NAMALWA (cell line): Measurements from ENCODE around the gene NAPSA.
"Not testable (repeated sequence)": the region's sequence is repeated elsewhere in the genome, so short reads cannot be mapped to it uniquely, and the experiment has no call there.

Experiments
- DNase-seq: peaks from one replicate; pipeline ENCODE4 v3.0.0-alpha.2; 2015; ENCODE audit warnings: low spot score

The NAPSA gene

DNA sequence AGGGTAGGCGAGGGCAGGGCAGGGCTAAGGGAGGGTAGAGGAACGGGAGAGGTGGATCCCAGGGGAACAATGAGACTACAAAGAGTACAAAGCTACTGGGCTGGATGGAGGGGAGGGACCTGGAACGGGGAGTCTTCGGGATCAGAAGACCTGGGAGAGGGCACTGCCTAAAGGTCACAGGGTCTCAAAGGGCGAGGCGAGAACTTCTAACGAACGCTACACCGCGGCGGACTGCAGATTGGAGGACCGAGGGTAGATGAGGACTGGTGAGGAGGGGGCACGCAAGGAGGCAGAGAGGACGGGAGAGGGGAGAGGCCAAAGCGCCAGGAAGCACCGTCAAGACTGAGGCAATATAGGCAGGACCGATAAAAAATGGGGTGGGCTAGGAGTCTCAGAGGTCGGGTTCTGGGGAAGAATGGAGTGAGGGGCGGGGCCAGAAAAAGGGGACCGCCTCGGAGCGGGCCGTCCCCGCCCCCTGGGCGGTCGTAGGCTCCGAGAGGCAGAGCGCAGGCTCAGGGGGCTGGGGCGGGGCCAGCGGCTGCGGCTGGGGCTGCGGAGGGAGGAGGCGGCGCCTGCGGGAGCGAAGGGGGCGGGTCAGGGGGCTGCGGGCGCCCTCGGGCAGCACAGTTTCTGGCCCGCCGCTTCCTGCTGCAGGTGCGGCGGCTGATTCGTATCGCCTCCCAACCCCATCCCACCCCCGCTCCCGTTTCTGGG lies 34.9 kb downstream of the NAPSA start:
- peak; percentile 92 for DNase-seq

DNA sequence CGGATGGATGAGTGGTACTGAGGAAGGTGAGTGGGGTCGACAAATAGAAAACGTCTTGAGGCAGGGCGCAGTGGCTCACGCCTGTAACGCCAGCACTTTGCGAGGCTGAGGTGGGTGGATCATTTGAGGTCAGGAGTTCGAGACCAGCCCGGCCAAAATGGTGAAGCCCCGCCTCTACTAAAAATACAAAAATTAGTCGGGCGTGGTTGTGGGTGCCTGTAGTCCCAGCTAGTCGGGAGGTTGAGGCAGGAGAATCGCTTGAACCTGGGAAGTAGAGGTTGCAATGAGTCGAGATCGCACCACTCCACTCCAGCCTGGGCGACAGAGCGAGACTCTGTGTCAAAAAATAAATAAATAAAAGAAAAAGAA lies 35.5 kb downstream of the NAPSA start:
- not testable (repeated sequence) for DNase-seq

- DNase-seq: peak; percentile 100
These were observed 36.1 kb downstream of the NAPSA start, which contains the start of gene KCNC3 for GRCh38 chr19:50329146-50329925. KCNC3 (minus strand) TSS chr19:50329377; CDS start chr19:50329082, 295 bp downstream.

- DNase-seq: no peak
These were observed 36.6 kb downstream of the NAPSA start for GRCh38 chr19:50328873-50329145.

- no peak for DNase-seq
These were observed 37.1 kb downstream of the NAPSA start for GRCh38 chr19:50328224-50328872.

GRCh38 chr19:50327461-50328223 lies 37.8 kb downstream of the NAPSA start:
- DNase-seq: no peak

- no peak for DNase-seq
These were observed 38.4 kb downstream of the NAPSA start for GRCh38 chr19:50327013-50327412.

DNA sequence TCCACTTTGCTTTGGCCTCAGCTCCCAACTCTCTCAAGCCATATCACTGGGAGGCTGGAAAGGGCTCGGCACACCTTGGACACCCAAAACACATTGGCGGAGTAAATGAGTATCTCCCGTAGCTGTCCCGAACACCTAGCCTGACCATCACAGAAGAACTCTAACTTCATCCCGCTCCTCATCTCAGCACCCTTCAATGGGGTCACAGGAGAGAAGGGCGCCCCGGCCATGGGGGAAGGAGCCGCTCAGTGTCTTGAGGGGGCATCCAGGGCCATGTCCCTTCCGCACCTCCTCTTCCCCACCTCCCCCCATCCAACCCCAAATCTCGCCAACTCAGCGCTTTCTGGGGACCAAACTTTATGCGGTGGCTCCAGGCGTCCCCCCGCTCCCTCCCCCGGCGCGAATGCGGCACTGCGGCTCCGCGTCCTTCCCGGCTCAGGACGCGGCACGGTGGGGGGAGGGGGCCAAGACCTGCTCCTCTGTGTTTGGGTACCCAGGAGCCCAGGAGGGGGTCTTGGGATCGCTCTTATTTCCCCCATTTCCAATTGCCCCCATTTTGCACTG lies 39.3 kb downstream of the NAPSA start:
- no peak for DNase-seq

- peak; percentile 86 for DNase-seq
These were observed 39.9 kb downstream of the NAPSA start for GRCh38 chr19:50325310-50326100.

GRCh38 chr19:50324331-50324730 lies 41.1 kb downstream of the NAPSA start:
- no peak for DNase-seq

- DNase-seq: no peak
These were observed 41.7 kb downstream of the NAPSA start for GRCh38 chr19:50323782-50324133.

GRCh38 chr19:50322931-50323781 lies 42.3 kb downstream of the NAPSA start:
- DNase-seq: no peak

DNA sequence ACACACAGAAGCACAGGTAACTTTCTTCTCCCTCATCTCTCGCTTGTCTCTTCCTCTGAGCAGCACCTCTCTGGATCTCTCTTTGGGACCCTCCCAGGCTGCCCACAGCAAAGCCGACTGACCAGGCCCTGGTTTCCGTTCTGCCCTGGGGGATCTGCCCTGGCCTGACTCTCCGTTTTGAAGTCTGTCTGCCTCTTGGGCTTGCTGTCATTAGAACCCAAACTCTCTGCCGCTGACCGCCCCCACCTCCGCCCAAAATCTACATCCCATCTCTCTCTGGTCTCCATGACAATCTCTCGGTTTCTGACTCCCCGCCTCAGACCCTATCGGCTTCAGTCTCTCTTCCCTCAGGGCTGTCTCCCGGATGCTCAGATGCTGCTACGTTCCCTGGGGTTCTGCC lies 43.2 kb downstream of the NAPSA start:
- DNase-seq: no peak

- no peak for DNase-seq
These were observed 43.6 kb downstream of the NAPSA start for GRCh38 chr19:50321831-50322230.

DNA sequence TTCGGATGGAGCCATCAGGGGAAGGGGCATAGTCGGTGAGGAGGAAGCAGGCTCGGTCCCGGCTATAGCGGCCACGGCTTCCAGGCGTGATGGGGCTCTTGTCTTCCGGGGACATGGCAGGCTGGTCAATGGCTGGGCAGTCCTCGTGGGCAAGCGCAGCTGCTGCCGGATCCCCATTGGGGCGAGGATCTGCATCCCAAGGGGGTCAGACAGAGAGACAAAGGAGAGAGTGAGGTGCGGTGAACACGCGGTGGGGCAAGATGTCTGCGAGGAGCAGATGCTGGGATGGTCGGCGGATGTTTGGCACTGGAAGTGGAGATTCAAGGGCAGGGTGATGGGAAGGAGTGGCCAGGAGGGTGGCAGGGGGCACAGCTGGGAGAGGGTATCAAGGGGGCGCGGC lies 44.8 kb downstream of the NAPSA start:
- no peak for DNase-seq

DNA sequence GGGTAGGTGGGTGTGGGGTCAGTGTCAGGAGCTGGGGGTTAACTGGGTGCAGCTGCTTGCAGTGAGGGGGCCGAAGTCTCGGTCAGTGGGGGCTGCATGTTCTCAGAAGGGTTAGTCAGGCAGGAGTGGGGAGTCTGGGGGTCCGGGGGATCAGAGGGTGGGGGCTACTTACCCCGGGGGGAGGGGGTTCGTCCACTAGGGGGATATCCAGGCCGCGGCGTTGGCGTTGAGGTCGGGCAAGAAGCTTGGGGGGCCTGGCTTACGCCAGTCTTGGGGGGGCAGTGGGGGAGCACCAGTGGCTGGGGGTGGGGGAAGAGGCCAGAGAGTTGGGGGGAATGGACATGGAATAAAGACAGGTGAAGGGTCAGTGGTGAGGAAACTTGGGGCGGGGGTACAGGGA lies 45.4 kb downstream of the NAPSA start:
- no peak for DNase-seq

DNA sequence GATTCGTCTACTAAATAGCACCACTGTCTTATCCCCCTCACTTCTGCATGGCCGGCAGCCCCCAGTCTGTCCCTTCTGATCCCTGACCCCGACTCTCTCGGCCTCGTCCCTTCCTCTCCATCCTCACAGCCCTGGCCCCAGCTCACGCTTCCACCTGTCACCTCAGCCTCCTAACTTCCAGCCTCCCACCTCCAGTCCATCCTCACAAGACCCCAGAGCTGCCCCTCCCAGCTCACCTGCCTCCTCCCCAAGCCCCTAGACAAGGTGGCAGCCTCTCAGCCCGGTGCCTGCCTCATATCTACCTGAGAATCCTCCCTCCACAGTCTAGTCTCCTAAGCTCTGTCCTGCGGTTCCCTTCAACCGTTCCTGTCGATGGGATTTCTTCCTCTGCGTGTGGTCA lies 46.3 kb downstream of the NAPSA start:
- no peak for DNase-seq

GRCh38 chr19:50318438-50318837 lies 47.0 kb downstream of the NAPSA start:
- no peak for DNase-seq

GRCh38 chr19:50317115-50317514 lies 48.3 kb downstream of the NAPSA start:
- no peak for DNase-seq

- peak; percentile 62 for DNase-seq
These were observed 49.5 kb downstream of the NAPSA start for GRCh38 chr19:50315773-50316448.
